HS-5 (cell line): ENCODE results near the gene KMT5C.

Source experiments
- DNase-seq: peaks from one replicate; pipeline ENCODE4 v3.0.0-alpha.2; 2012; ENCODE audit warnings: low read depth

Gene KMT5C

DNA sequence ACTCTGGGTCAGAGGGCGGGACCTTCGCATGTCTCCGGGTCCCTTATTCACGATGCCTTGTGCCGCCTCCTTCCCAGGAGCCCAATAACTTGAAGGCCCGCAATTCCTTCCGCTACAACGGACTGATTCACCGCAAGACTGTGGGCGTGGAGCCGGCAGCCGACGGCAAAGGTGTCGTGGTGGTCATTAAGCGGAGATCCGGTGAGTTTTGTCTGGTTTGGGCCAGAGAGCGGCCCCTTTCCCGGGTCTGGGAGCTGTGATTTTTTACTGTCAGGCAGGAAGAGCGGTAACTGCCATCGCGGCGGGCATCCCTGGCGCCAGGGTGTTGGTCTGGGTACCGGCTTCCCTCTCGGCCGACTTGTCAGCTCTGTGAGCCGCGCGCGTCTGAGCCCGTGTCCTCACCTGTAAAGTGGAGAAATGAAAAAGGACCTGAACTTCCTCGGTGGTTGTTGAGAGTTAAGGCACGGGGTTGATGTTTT, 46.9 kb downstream of the KMT5C start:
- DNase-seq = no peak

DNA sequence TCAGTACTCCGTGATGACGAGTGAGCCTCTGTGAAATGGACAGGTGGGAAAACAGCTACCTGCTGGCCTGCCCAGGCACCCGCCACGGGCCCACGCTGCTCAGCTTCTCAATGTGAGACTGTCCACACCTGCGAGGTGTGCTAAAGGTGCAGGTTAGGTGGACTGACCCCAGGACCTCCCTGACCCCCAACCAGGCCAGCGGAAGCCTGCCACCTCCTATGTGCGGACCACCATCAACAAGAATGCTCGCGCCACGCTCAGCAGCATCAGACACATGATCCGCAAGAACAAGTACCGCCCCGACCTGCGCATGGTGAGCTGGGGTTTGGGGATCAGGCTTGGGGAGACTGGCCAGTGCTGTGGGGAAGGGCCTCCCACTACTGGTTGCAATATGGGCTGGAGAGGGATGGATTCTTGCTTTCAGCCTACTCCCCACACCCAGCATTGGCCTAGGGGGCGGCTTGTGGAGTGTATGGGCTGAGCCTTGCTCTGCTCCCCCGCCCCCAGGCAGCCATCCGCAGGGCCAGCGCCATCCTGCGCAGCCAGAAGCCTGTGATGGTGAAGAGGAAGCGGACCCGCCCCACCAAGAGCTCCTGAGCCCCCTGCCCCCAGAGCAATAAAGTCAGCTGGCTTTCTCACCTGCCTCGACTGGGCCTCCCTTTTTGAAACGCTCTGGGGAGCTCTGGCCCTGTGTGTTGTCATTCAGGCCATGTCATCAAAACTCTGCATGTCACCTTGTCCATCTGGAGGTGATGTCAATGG, 48.2 kb downstream of the KMT5C start:
- DNase-seq = no peak

DNA sequence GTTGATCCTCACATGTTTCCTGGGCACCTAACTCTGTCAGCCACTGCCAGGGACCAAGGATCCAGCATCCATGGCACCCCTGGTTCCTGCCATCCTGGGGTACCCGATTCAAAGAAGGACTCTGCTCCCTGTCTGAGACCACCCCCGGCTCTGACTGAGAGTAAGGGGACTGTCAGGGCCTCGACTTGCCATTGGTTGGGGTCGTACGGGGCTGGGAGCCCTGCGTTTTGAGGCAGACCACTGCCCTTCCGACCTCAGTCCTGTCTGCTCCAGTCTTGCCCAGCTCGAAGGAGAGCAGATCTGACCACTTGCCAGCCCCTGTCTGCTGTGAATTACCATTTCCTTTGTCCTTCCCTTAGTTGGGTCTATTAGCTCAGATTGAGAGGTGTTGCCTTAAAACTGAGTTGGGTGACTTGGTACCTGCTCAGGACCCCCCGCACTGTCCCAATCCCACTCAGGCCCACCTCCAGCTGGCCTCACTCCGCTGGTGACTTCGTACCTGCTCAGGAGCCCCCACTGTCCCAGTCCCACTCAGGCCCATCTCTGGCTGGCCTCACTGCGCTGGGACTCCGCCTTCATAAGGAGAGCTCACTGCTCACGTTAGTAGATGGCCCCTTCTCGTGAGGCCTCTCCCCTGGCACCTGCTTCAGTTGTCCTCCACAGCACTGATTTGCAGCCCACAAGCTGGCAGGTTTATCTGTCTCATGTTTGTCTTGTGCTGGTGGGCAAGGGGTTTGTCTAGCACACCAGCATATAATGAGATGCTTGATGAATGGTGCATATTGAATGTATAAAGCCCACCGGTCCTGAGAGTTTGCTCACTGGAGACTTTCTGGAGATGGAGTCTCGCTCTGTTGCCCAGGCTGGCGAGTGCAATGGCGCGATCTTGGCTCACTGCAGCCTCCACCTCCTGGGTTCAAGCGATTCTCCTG, 50.0 kb downstream of the KMT5C start:
- no peak for DNase-seq

DNA sequence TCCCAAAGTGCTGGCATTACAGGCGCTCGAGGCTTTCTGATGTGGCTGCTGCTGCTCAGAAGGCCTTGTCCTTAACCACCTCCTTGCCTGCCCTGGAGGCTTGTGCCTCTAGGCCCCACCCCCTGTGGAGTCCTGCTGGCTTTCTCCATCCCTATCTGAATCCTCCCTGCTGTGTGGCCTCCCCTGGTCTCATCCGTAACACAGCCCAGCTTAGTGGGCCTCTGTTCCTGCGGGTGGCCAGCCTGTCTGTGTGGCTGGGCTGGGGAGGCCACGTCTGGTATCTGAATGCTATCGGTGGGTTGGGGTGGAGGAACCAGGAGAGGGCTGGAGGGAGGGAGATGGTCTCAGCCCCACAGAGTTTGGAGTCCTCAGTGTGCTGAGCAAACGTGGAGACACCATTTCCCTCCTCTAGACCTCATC, 50.8 kb downstream of the KMT5C start:
- no peak for DNase-seq

DNA sequence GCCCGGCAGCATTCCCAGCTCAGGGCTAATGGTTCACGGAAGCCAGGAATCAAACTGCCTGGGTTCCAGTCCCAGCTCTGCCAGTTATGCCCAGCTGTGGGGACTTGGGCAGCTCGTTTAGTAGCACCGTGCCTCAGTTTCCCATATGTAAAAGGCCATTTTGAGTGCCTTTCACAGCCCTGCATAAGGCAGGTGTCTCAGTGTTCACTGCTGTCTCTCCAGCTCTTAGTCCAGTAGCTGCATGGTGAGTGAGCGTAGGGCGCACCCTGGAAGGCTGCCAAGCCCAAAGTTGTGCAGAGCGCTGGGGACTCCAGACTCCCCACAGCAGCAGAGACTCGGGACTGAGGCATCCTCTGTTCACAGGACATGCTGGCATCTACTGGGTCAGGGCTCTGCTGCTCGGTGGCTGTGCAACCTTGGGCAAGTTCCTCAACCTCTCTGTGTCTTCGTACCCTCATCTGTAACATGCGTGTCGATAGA, 51.6 kb downstream of the KMT5C start:
- no peak for DNase-seq

DNA sequence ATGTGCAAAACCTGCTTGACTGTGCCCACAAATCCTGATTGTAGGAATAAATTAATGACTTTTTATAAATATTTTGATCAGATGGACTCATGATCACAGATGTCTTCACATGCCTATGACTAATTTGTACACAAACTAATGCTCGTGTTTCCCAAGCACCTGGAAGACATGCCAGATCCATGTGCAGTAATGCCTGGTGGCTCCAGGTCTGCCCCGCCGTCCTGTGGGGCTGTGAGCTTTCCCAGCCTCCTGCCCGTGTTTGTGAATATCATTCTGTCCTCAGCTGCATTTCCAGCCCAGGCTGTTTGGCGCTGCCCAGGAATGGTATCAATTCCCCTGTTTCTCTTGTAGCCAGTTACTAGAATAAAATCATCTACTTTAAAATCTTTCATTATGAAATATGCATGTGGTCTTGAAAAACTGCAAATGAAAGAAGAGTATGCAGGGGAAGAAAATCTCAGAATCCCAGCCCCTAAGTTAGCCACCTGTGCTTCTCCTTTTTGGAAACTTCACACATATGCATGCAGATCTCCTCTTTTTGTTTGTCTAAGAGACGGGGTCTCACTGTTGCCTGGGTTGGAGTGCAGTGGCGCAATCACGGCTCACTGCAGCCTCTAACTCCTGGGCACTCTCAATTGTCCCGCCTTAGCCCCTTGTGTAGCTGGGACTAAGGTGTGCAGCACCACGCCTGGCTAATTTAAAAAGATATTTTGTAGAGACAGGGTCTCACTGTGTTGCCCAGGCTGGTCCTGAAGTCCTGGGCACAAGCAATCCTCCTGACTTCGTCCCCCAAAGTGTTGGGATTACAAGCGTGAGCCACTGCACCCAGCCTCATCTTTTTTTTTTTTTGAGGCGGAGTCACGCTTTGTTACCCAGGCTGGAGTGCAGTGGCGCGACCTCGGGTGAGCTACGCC, 52.3 kb downstream of the KMT5C start:
- DNase-seq = no peak

DNA sequence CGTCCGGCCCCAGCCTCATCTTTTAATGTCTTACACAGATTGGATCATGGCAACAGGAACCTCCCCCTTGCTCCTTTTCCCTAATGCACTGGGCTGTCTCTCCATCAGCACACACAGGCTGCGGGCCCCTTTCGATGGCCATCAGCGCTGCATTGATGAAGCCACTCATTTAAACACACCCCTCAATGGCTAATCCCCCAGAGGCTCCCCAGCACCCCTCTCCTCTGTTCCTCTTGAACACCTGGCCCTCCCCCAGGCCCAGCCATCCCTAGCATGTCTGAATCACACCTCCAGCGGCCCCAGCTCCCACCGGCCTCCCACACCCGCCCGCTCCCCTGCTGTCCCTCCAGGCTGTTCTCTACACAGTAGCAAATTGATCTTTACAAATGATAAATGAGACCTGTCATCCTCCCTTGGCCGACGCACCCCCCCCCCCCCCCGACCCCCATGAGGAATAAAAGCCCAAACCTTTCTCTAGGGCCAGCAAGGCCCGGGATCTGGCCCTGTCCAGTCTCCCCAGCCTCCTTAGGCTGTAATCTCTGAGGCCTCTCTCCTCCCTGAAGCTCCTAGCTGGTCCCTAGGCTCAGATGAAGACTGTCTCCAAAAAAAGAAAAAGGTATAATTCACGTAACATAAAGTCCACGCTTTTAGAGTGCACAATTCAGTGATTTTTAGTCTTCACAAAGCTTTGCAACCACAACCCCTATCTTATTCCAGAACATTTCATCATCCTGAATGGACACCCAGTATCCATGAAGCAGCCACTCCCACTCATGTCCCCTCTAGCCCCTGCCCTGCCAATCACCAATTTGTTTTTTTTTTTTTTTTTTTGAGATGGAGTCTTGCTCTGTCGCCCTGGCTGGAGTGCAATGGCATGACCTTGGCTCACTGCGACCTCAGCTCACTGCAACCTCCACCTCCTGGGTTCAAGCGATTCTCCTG, 53.4 kb downstream of the KMT5C start:
- no peak for DNase-seq
